ENCODE measurements around the gene TRRAP.

The TRRAP gene

GRCh38 chr7:99054781-99055180 lies 176.4 kb downstream of the TRRAP start:
- no peak overlapping the region for H3K4me3 ChIP-seq (ENCODE audit: low read depth, low read length)
- DNase-seq (ENCODE audit: low read depth) = no peak
- TF ChIP-seq CTCF (conservative IDR thresholded peaks at IDR 0.05; ENCODE audit: low read depth, low read length) = no peak

GRCh38 chr7:99061001-99061776 lies 182.9 kb downstream of the TRRAP start:
- no peak for DNase-seq (ENCODE audit: low read depth)
- no peak overlapping the region for H3K4me3 ChIP-seq (ENCODE audit: low read depth, low read length)
- no peak for TF ChIP-seq CTCF (conservative IDR thresholded peaks at IDR 0.05; ENCODE audit: low read depth, low read length)

Data from choroid plexus epithelial cell (primary cell).